K562 (cell line): ENCODE data around the gene ASS1. TPM values are rescaled to one million over a fixed set of nuclear protein-coding genes. Genes with fewer than 3 reads are reported as not detected.
A peak's percentile ranks its signal among the peaks of the same experiment; 100 is the strongest.

Source experiments
- ARID2 ChIP-seq: fragments of 450-650 bp; IDR thresholded peaks from 2 replicates; pipeline ENCODE4 v1.6.1; 2017; ENCODE audit warnings: antibody characterized with exemption, mild to moderate bottlenecking
- EP400 ChIP-seq: fragments of 450-650 bp; IDR thresholded peaks from 2 replicates; pipeline ENCODE4 v1.6.1; 2017; ENCODE audit warnings: antibody characterized with exemption, mild to moderate bottlenecking, moderate library complexity
- JUN ChIP-seq, 2 experiments: sonication (generic) in 1 of 2; formaldehyde crosslinking in 1 of 2; IDR thresholded peaks; 2 replicates each; pipeline versions ENCODE4 v1.6.1 to v1.8.0; 2012 to 2022; ENCODE audit warnings: borderline replicate concordance in 2 of 2, mild to moderate bottlenecking in 2 of 2, improper control_type of control experiment in 1 of 2, low read depth in 1 of 2, low read length in 1 of 2, missing genetic modification reagents in 1 of 2
- JUND ChIP-seq, 2 experiments: IDR thresholded peaks; 2 replicates in 1 of 2; 3 replicates in 1 of 2; pipeline ENCODE4 v1.6.1; 2011; ENCODE audit warnings: borderline replicate concordance in 2 of 2, low read depth in 2 of 2, low read length in 2 of 2, improper control_type of control experiment in 1 of 2, missing biosample characterization in 1 of 2, missing genetic modification characterization in 1 of 2, missing genetic modification reagents in 1 of 2
- KHSRP ChIP-seq: fragments of 450-650 bp; IDR thresholded peaks from 2 replicates; pipeline ENCODE4 v1.6.1; 2017
- MEF2A ChIP-seq: IDR thresholded peaks from 2 replicates; pipeline ENCODE4 v1.6.1; 2011; ENCODE audit warnings: low read depth, mild to moderate bottlenecking, low read length, moderate library complexity; ENCODE audit not compliant: control insufficient read depth
- POU5F1 ChIP-seq: fragments of 150-350 bp; IDR thresholded peaks from 2 replicates; pipeline ENCODE4 v1.6.1; 2014; ENCODE audit warnings: borderline replicate concordance, low read length, low read depth, mild to moderate bottlenecking; ENCODE audit not compliant: partially characterized antibody
- PRPF4 ChIP-seq: fragments of 200-400 bp; formaldehyde crosslinking; IDR thresholded peaks from one replicate; pipeline ENCODE4 v1.6.1; 2017; ENCODE audit warnings: low read length, low read depth, mild to moderate bottlenecking; ENCODE audit not compliant: insufficient read depth, poor library complexity, severe bottlenecking
- RAD51 ChIP-seq: fragments of 450-650 bp; IDR thresholded peaks from 2 replicates; pipeline ENCODE4 v1.7.1; 2016; ENCODE audit warnings: low read depth, mild to moderate bottlenecking, borderline replicate concordance
- TEAD1 ChIP-seq, 2 experiments: fragments of 450-650 bp in 1 of 2; sonication (generic) in 1 of 2; formaldehyde crosslinking; IDR thresholded peaks; 2 replicates each; pipeline versions ENCODE4 v1.4.0 to v1.8.0; 2020 to 2022; ENCODE audit warnings: mild to moderate bottlenecking in 2 of 2, missing genetic modification reagents in 1 of 2
- ZNF12 ChIP-seq: sonication (generic); formaldehyde crosslinking; IDR thresholded peaks from 2 replicates; pipeline ENCODE4 v1.4.0; 2020; ENCODE audit warnings: mild to moderate bottlenecking, missing genetic modification reagents
- ZNF311 ChIP-seq: fragments of 250-450 bp; sonication (Bioruptor Pico); IDR thresholded peaks from 2 replicates; pipeline ENCODE4 v1.4.0; 2020; ENCODE audit warnings: mild to moderate bottlenecking, moderate library complexity
- ZNF785 ChIP-seq: fragments of 250-450 bp; sonication (Bioruptor Pico); IDR thresholded peaks from 2 replicates; pipeline ENCODE4 v1.4.0; 2020; ENCODE audit warnings: mild to moderate bottlenecking
- polyA plus RNA-seq, 8 experiments: library from polyadenylated mRNA; depleted of rRNA in 4 of 8; stranded (reverse) in 5 of 8; unstranded in 3 of 8; fragments of >200 nt; fragmentation: Nextera tagmentation in 2 of 8; fragmentation: Illumina TruSeq in 1 of 8; extraction: Ambion mirVana in 2 of 8; extraction: Trizol in 1 of 8; gene quantifications; 2 replicates each; pipeline versions ENCODE4 v1.2.1 to v1.2.3, GENCODE V29; 2011 to 2014; ENCODE audit warnings: inconsistent platforms in 1 of 8, missing spikeins in 1 of 8
- total RNA-seq, 7 experiments: library from RNA; depleted of rRNA in 6 of 7; stranded (reverse); fragments of >200 nt in 6 of 7; fragmentation: Illumina TruSeq in 2 of 7; extraction: Trizol in 2 of 7; gene quantifications; 2 replicates each; pipeline versions ENCODE4 v1.2.1 to v1.2.3, GENCODE V29; 2011 to 2021; ENCODE audit warnings: low replicate concordance in 1 of 7
- TF ChIP-seq, protein P1 (sequence below): fragments of 250-450 bp; sonication (Bioruptor Pico); IDR thresholded peaks from 2 replicates; pipeline ENCODE4 v1.4.0; 2020
- TF ChIP-seq, protein P2 (sequence below): sonication (generic); formaldehyde crosslinking; IDR thresholded peaks from 2 replicates; pipeline ENCODE4 v1.8.1; 2023; ENCODE audit warnings: mild to moderate bottlenecking, missing genetic modification reagents
- TF ChIP-seq, protein P3 (sequence below): fragments of 250-450 bp; sonication (Bioruptor Pico); IDR thresholded peaks from 2 replicates; pipeline ENCODE4 v1.5.0; 2021; ENCODE audit warnings: mild to moderate bottlenecking, borderline replicate concordance

ASS1 gene
- total and polyA plus RNA-seq, 9 of the 15 experiments (the other 6 are each of a cell fraction or from before 2014, with no cell fraction given) = 1.5 to 5.7 (median 3.7) TPM

DNA sequence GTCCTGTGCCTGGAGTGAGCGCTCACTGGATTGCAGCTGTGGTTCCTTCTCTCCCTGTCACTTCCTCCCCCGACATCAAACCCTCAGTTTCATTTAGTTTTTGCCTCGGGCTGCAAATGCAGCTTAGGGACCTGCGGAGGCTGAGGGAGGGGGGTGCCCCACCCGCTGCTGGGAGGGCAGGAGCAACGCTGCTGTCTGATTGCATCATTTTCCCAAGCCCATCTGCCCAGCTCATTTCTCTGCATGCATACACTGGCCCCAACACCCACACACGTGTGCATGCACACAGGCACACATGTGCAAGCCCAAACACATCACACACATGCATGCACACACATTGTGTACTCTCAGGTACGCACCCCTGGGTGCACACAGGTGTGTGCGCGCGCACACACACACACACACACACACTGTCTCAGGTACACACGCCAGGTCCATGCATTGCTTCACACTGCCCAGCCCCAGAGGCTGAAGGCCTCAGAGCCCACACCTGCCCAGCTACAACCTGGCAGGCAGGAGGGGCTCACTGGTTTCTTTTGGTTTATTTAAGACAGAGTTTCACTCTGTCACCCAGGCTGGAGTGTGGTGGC, 3.4 kb downstream of the ASS1 start (continued):
- peak; percentile 87 for TF ChIP-seq JUND (IDR thresholded peaks at IDR 0.05; ENCODE audit: borderline replicate concordance, low read depth, low read length)
- peak; percentile 75; the same call in 1 of the 3 replicates for TF ChIP-seq JUND (tag; IDR thresholded peaks at IDR 0.05; ENCODE audit: borderline replicate concordance, low read depth, low read length)
- no peak for TF ChIP-seq PRPF4
- no peak for TF ChIP-seq KHSRP
- TF ChIP-seq ARID2 = no peak
- peak; percentile 83; the same call in 1 of the 2 replicates for TF ChIP-seq ZNF311 (CRISPR knock-in tag)
- no peak for TF ChIP-seq RAD51
- TF ChIP-seq, protein P1, sequence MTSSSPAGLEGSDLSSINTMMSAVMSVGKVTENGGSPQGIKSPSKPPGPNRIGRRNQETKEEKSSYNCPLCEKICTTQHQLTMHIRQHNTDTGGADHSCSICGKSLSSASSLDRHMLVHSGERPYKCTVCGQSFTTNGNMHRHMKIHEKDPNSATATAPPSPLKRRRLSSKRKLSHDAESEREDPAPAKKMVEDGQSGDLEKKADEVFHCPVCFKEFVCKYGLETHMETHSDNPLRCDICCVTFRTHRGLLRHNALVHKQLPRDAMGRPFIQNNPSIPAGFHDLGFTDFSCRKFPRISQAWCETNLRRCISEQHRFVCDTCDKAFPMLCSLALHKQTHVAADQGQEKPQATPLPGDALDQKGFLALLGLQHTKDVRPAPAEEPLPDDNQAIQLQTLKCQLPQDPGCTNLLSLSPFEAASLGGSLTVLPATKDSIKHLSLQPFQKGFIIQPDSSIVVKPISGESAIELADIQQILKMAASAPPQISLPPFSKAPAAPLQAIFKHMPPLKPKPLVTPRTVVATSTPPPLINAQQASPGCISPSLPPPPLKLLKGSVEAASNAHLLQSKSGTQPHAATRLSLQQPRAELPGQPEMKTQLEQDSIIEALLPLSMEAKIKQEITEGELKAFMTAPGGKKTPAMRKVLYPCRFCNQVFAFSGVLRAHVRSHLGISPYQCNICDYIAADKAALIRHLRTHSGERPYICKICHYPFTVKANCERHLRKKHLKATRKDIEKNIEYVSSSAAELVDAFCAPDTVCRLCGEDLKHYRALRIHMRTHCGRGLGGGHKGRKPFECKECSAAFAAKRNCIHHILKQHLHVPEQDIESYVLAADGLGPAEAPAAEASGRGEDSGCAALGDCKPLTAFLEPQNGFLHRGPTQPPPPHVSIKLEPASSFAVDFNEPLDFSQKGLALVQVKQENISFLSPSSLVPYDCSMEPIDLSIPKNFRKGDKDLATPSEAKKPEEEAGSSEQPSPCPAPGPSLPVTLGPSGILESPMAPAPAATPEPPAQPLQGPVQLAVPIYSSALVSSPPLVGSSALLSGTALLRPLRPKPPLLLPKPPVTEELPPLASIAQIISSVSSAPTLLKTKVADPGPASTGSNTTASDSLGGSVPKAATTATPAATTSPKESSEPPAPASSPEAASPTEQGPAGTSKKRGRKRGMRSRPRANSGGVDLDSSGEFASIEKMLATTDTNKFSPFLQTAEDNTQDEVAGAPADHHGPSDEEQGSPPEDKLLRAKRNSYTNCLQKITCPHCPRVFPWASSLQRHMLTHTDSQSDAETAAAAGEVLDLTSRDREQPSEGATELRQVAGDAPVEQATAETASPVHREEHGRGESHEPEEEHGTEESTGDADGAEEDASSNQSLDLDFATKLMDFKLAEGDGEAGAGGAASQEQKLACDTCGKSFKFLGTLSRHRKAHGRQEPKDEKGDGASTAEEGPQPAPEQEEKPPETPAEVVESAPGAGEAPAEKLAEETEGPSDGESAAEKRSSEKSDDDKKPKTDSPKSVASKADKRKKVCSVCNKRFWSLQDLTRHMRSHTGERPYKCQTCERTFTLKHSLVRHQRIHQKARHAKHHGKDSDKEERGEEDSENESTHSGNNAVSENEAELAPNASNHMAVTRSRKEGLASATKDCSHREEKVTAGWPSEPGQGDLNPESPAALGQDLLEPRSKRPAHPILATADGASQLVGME (CRISPR knock-in tag) = 0 out of 2 replicates have a peak, but pooled peaks have one; percentile 49
- TF ChIP-seq ZNF785 = no peak
- TF ChIP-seq POU5F1 = no peak
- TF ChIP-seq EP400 = peak; percentile 95
- TF ChIP-seq, protein P2, sequence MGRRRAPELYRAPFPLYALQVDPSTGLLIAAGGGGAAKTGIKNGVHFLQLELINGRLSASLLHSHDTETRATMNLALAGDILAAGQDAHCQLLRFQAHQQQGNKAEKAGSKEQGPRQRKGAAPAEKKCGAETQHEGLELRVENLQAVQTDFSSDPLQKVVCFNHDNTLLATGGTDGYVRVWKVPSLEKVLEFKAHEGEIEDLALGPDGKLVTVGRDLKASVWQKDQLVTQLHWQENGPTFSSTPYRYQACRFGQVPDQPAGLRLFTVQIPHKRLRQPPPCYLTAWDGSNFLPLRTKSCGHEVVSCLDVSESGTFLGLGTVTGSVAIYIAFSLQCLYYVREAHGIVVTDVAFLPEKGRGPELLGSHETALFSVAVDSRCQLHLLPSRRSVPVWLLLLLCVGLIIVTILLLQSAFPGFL (CRISPR knock-in tag) = no peak
- TF ChIP-seq JUN (IDR thresholded peaks at IDR 0.05; ENCODE audit: borderline replicate concordance, low read depth, low read length) = peak; percentile 45; the same call in 1 of the 2 replicates
- TF ChIP-seq JUN (CRISPR knock-in tag; IDR thresholded peaks at IDR 0.05; ENCODE audit: borderline replicate concordance) = no peak
- TF ChIP-seq TEAD1 (CRISPR knock-in tag; IDR thresholded peaks at IDR 0.05) = peak in 1 of 2 experiments; percentile 9; a peak in 1 of 4 replicates
- no peak for TF ChIP-seq MEF2A
- TF ChIP-seq, protein P3, sequence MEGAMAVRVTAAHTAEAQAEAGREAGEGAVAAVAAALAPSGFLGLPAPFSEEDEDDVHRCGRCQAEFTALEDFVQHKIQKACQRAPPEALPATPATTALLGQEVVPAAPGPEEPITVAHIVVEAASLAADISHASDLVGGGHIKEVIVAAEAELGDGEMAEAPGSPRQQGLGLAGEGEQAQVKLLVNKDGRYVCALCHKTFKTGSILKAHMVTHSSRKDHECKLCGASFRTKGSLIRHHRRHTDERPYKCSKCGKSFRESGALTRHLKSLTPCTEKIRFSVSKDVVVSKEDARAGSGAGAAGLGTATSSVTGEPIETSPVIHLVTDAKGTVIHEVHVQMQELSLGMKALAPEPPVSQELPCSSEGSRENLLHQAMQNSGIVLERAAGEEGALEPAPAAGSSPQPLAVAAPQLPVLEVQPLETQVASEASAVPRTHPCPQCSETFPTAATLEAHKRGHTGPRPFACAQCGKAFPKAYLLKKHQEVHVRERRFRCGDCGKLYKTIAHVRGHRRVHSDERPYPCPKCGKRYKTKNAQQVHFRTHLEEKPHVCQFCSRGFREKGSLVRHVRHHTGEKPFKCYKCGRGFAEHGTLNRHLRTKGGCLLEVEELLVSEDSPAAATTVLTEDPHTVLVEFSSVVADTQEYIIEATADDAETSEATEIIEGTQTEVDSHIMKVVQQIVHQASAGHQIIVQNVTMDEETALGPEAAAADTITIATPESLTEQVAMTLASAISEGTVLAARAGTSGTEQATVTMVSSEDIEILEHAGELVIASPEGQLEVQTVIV (CRISPR knock-in tag) = 0 out of 2 replicates have a peak, but pooled peaks have one; percentile 53
- no peak; the same call in 1 of the 2 replicates for TF ChIP-seq ZNF12 (CRISPR knock-in tag)
